Heart left ventricle (tissue), 16 donors: ENCODE measurements around the gene GLRX3. TPM values are rescaled to one million over a fixed set of nuclear protein-coding genes. Genes with fewer than 3 reads are reported as not detected.

Source experiments
- ATAC-seq, 4 donors: fragments of 200-7000 bp; cut with Tn5 transposase; one replicate each; pipeline ENCODE4 v1.9.1; 2020 to 2022; ENCODE audit warnings: moderate library complexity in 4 of 4, mild to moderate bottlenecking in 3 of 4, moderate number of reproducible peaks in 1 of 4
- DNase-seq, 5 donors: peaks; one replicate each; pipeline ENCODE4 v3.0.0-alpha.2; 2020
- H3K27ac ChIP-seq, 12 donors: fragments of 200-600 bp; sonication (generic) in 4 of 12; one replicate each; pipeline versions ENCODE4 v1.5.0 to v1.8.0; 2016 to 2022; ENCODE audit warnings: mild to moderate bottlenecking in 2 of 12
- H3K27me3 ChIP-seq, 9 donors: fragments of 200-600 bp; sonication (generic) in 2 of 9; one replicate each; pipeline versions ENCODE4 v1.5.1 to v1.8.0; 2016 to 2022; ENCODE audit warnings: mild to moderate bottlenecking in 3 of 9
- H3K36me3 ChIP-seq, 9 donors: fragments of 200-600 bp; sonication (generic) in 2 of 9; one replicate each; pipeline versions ENCODE4 v1.5.0 to v1.8.0; 2018 to 2022; ENCODE audit warnings: mild to moderate bottlenecking in 2 of 9
- H3K4me1 ChIP-seq, 12 donors: fragments of 200-600 bp; sonication (generic) in 4 of 12; one replicate each; pipeline versions ENCODE4 v1.5.0 to v1.8.0; 2016 to 2022; ENCODE audit warnings: mild to moderate bottlenecking in 3 of 12
- H3K4me3 ChIP-seq, 12 donors: fragments of 200-600 bp; sonication (generic) in 4 of 12; one replicate each; pipeline versions ENCODE4 v1.5.0 to v1.8.0; 2017 to 2022; ENCODE audit warnings: mild to moderate bottlenecking in 9 of 12, moderate library complexity in 4 of 12
- H3K9me3 ChIP-seq, 12 donors: fragments of 200-600 bp; sonication (generic) in 4 of 12; one replicate each; pipeline versions ENCODE4 v1.5.0 to v1.8.0; 2016 to 2022; ENCODE audit warnings: mild to moderate bottlenecking in 1 of 12
- CTCF ChIP-seq, 12 donors: fragments of 200-600 bp; sonication (generic) in 4 of 12; IDR thresholded peaks; one replicate each; pipeline versions ENCODE4 v1.5.0 to v1.8.0; 2018 to 2022; ENCODE audit warnings: antibody characterized with exemption in 12 of 12, mild to moderate bottlenecking in 5 of 12
- POLR2A ChIP-seq, 2 donors: fragments of 450-650 bp; IDR thresholded peaks; one replicate each; pipeline ENCODE4 v1.6.1; 2017; ENCODE audit warnings: antibody characterized with exemption in 2 of 2, mild to moderate bottlenecking in 2 of 2, moderate library complexity in 2 of 2
- WGBS, 4 donors: extraction: QIAGEN DNeasy Blood & Tissue Kit in 2 of 4; methylation state at CpG; one replicate each; pipeline versions ENCODE4 v1.1.5 to v1.1.7; 2013 to 2018; 5-methylcytosine and 5-hydroxymethylcytosine counted together
- intact Hi-C, 10 donors: fragments of 100-400 bp; cut with DNase I; formaldehyde crosslinking; loops; one replicate each; pipeline versions ENCODE4 v1.11.1 to v1.14.2; 2022
- polyA plus RNA-seq, 2 donors: library from polyadenylated mRNA; stranded (reverse); fragments of 200-250 nt; gene quantifications; one replicate each; pipeline ENCODE4 v1.2.3, GENCODE V29; 2013
- total RNA-seq, 9 donors: library from RNA; depleted of rRNA in 2 of 9; stranded (reverse); fragments of >200 nt in 2 of 9; fragmentation: NEBNext Ultra II Directional in 3 of 9; extraction: Animal tissue kit (Norgen Biotek cat#: 25700) in 3 of 9; gene quantifications; one replicate each; pipeline versions ENCODE4 v1.1.0 to v1.2.4, GENCODE V29; 2016 to 2023
- donor health status: ischemic (EF 13 %, LVEDD 7.1; RV severe dilation, severe dysfunction).
- donor health status: healthy with polysubstance abuse.
- donor health status: DM: no; HTN: yes; CAD: no.
- donor health status: DM: no; HTN: no; CAD: no.
- donor health status: ischemic (EF 25% LVEDD 6.9; RV normal size, moderate dysfunction).
- donor health status: ischemic (EF 25% LVEDD 5.7; RV mildly dilated, moderate dysfunction).
- donor health status: healthy.
- donor health status: DM: yes; HTN: yes; CAD: no.
- donor health status: ischemic (EF 35%, LVEDD 5.7; RV mildly dilated, moderate dysfunction).
- donor health status: nonischemic (EF 11% LVEDD 7.7; RV severe dilation, severe dysfunction).
- donor health status: DM: yes; HTN: yes; CAD: no.
- donor health status: PGD.
- donor health status: ischemic (EF 29% LVEDD 5.4; RV normal size, mild dysfunction).
- donor health status: nonischemic (EF 23%, LVEDD 6.1; RV moderate dilation, normal function).

The GLRX3 gene
- total and polyA plus RNA-seq, 11 donors = 54.0 to 180 (median 66.4) TPM

GRCh38 chr10:130128922-130129321, 7.3 kb upstream of the GLRX3 start:
- no peak for TF ChIP-seq CTCF (IDR thresholded peaks at IDR 0.05)
- no peak for TF ChIP-seq POLR2A (IDR thresholded peaks at IDR 0.05)
- no peak for ATAC-seq
- WGBS, 4 donors = 26 to 41% (median 36%) methylated on average over 21 to 27 of the region's 27 CpGs

GRCh38 chr10:130135676-130136225, 440 bp upstream of the GLRX3 start:
- Histone ChIP-seq H3K27me3 (no peaks in the 10 kb centered on the region), H3K27ac (peak overlapping the region; percentile 76 to 94 (median 91)), H3K4me3 (peak overlapping the region; percentile 78 to 100 (median 96)), H3K36me3 (no peaks in the 10 kb centered on the region), H3K9me3 (no peaks in the 10 kb centered on the region), H3K4me1 (peaks cover 5 to 39% (median 27%) of the 10 kb centered on the region in 12 donors)
- WGBS, 4 donors = 21 to 28% (median 23%) methylated on average over 11 to 17 of the region's 17 CpGs
- TF ChIP-seq CTCF (IDR thresholded peaks at IDR 0.05) (no peak), POLR2A (IDR thresholded peaks at IDR 0.05) (no peak)
- intact Hi-C loops = loop anchor here in 8 of 10 donors (1.0 to 2.0 kb wide), 4 partner anchors 21 to 25 kb away; partner anchors contain the start of gene C10orf143 (in 7 of the 8)
- ATAC-seq (peak in 2 of 4 donors; percentile 7 to 24), DNase-seq (no peak)

More at GRCh38 chr10:130128922-130129321, 7.3 kb upstream of the GLRX3 start:
- Histone ChIP-seq H3K27me3 (peaks cover 0 to 13% (median 5%) of the 10 kb centered on the region in 9 donors), H3K36me3 (no peaks in the 10 kb centered on the region), H3K4me1 (peaks cover 0 to 6% (median 0%) of the 10 kb centered on the region in 12 donors), H3K4me3 (no peak overlapping the region), H3K27ac (no peak overlapping the region), H3K9me3 (no peaks in the 10 kb centered on the region)
- peak in 1 of 5 donors; percentile 22 for DNase-seq
- intact Hi-C loops = loop anchor here in 2 of 10 donors (5.0 to 10.0 kb wide), 3 partner anchors 157 to 1097 kb away; no protein-coding TSS in a partner anchor

- Histone ChIP-seq H3K9me3 (no peaks in the 10 kb centered on the region), H3K27ac (peak overlapping the region; percentile 76 to 94 (median 91)), H3K27me3 (no peaks in the 10 kb centered on the region), H3K4me1 (peaks cover 5 to 51% (median 36%) of the 10 kb centered on the region in 12 donors), H3K36me3 (peaks cover 0 to 4% (median 0%) of the 10 kb centered on the region in 9 donors), H3K4me3 (peak overlapping the region; percentile 78 to 100 (median 96))
- no peak for DNase-seq
- 3 to 5% (median 3%) methylated on average over 6 to 10 of the region's 10 CpGs for WGBS, 4 donors
- TF ChIP-seq POLR2A (IDR thresholded peaks at IDR 0.05) (no peak), CTCF (IDR thresholded peaks at IDR 0.05) (no peak)
- no peak for ATAC-seq
- intact Hi-C loops = loop anchor here in 4 of 10 donors (2.0 kb wide), 1 partner anchor 26 kb away; the partner anchor contains the start of gene C10orf143 (in 4 of the 4)
Observed at GRCh38 chr10:130137090-130137448, 878 bp downstream of the GLRX3 start.

- peaks cover 0 to 12% (median 4%) of the 10 kb centered on the region in 9 donors for H3K36me3 ChIP-seq
- peak overlapping the region in 11 of 12 donors; percentile 78 to 100 (median 96) for H3K4me3 ChIP-seq
- ATAC-seq (no peak), DNase-seq (no peak)
- intact Hi-C loops = loop anchor here in 4 of 10 donors (2.0 kb wide), 1 partner anchor 27 kb away; the partner anchor contains the start of gene C10orf143 (in 4 of the 4)
- WGBS, 4 donors = 91 to 94% (median 92%) methylated on average over 28 of the region's 28 CpGs
- TF ChIP-seq CTCF (IDR thresholded peaks at IDR 0.05) (no peak), POLR2A (IDR thresholded peaks at IDR 0.05) (no peak)
- peaks cover 5 to 59% (median 43%) of the 10 kb centered on the region in 12 donors for H3K4me1 ChIP-seq
- no peaks in the 10 kb centered on the region for H3K27me3 ChIP-seq
- H3K9me3 ChIP-seq = no peaks in the 10 kb centered on the region
- H3K27ac ChIP-seq = peak overlapping the region in 1 of 12 donors; percentile 87
Observed at GRCh38 chr10:130137659-130138478, 1.7 kb downstream of the GLRX3 start.
